SU-DHL-6 (cell line): ENCODE results near the gene PATL2.

Experiments
- H2AFZ ChIP-seq: fragments of 200-600 bp; sonication (generic); 2 replicates; pipeline ENCODE4 v1.6.1; 2014; ENCODE audit warnings: low read depth, mild to moderate bottlenecking, moderate library complexity, mixed read lengths, antibody characterized with exemption, low read length; ENCODE audit not compliant: severe bottlenecking
- H3F3A ChIP-seq: fragments of 200-600 bp; shearing (Covaris generic); 2 replicates; pipeline ENCODE4 v1.6.0; 2016; ENCODE audit warnings: antibody characterized with exemption, mild to moderate bottlenecking; ENCODE audit not compliant: insufficient read depth
- H3K27ac ChIP-seq: fragments of 200-600 bp; sonication (generic); 2 replicates; pipeline ENCODE4 v1.5.1; 2016; ENCODE audit warnings: low read depth, mild to moderate bottlenecking, low read length, moderate library complexity, mixed read lengths
- H3K27me3 ChIP-seq: fragments of 200-600 bp; sonication (generic), shearing (Covaris generic); 2 replicates; pipeline ENCODE4 v1.6.0; 2014; ENCODE audit warnings: mild to moderate bottlenecking, low read length
- H3K36me3 ChIP-seq: fragments of 200-600 bp; sonication (generic); 2 replicates; pipeline ENCODE4 v1.6.1; 2014; ENCODE audit warnings: mild to moderate bottlenecking, low read length, mixed read lengths
- H3K4me2 ChIP-seq: fragments of 300-600, 200-600 bp; shearing (Covaris generic), sonication (generic); 2 replicates; pipeline ENCODE4 v1.6.0; 2014; ENCODE audit warnings: low read length, low read depth, mild to moderate bottlenecking; ENCODE audit not compliant: poor library complexity, severe bottlenecking
- H3K4me3 ChIP-seq: fragments of 200-600 bp; sonication (generic); 2 replicates; pipeline ENCODE4 v1.5.1; 2014; ENCODE audit warnings: antibody characterized with exemption, low read length, mild to moderate bottlenecking, mixed read lengths; ENCODE audit not compliant: insufficient read depth, poor library complexity, severe bottlenecking
- H3K79me2 ChIP-seq: fragments of 200-600 bp; sonication (generic); 2 replicates; pipeline ENCODE4 v1.6.1; 2014; ENCODE audit warnings: mild to moderate bottlenecking, low read length, moderate library complexity; ENCODE audit not compliant: insufficient read depth
- H3K9ac ChIP-seq: fragments of 200-600 bp; sonication (generic); 2 replicates; pipeline ENCODE4 v1.7.0; 2014; ENCODE audit warnings: mild to moderate bottlenecking, low read length
- H3K9me2 ChIP-seq: fragments of 200-600 bp; sonication (generic); replicated peaks from 2 replicates; pipeline ENCODE4 v1.6.1; 2014; ENCODE audit warnings: low read length; ENCODE audit not compliant: insufficient read depth
- H3K9me3 ChIP-seq: fragments of 200-600 bp; sonication (generic); 2 replicates; pipeline ENCODE4 v1.6.1; 2014; ENCODE audit warnings: low read length, mixed read lengths; ENCODE audit not compliant: insufficient read depth
- H4K20me1 ChIP-seq: fragments of 200-600 bp; sonication (generic); 2 replicates; pipeline ENCODE4 v1.6.1; 2014; ENCODE audit warnings: low read depth, mild to moderate bottlenecking, antibody characterized with exemption, low read length, moderate library complexity, mixed read lengths
- CTCF ChIP-seq: fragments of 200-600 bp; sonication (generic); IDR thresholded peaks from one replicate; pipeline ENCODE4 v1.5.1; 2017; ENCODE audit warnings: antibody characterized with exemption, mild to moderate bottlenecking, low read length, moderate library complexity; ENCODE audit not compliant: insufficient read depth, poor library complexity, severe bottlenecking
- EZH2phosphoT487 ChIP-seq: fragments of 200-600 bp; sonication (generic), shearing (Covaris generic); conservative IDR thresholded peaks from 2 replicates; pipeline ENCODE4 v1.6.1; 2018; ENCODE audit warnings: mild to moderate bottlenecking, antibody characterized with exemption, low read length, moderate library complexity, mixed read lengths

The PATL2 gene

GRCh38 chr15:44661576-44661975 is 49.5 kb downstream of the PATL2 start:
- no peak for TF ChIP-seq EZH2phosphoT487
- TF ChIP-seq CTCF, result no peak
- no peaks in the 10 kb centered on the region for H3K9me3 ChIP-seq
- H3K27me3 ChIP-seq, result no peaks in the 10 kb centered on the region
- H3K9ac ChIP-seq, result peak overlapping the region; percentile 93
- peak overlapping the region; percentile 89 for H3K27ac ChIP-seq
- no peaks in the 10 kb centered on the region for H4K20me1 ChIP-seq
- no peaks in the 10 kb centered on the region for H3K9me2 ChIP-seq
- peaks cover 36% of the 10 kb centered on the region for H3F3A ChIP-seq
- peaks cover 19% of the 10 kb centered on the region for H3K79me2 ChIP-seq
- peak overlapping the region; percentile 67 for H3K4me3 ChIP-seq
- H3K4me2 ChIP-seq, result peak overlapping the region; percentile 90
- H3K36me3 ChIP-seq, result peaks cover 7% of the 10 kb centered on the region; the same call in 1 of the 2 replicates
- H2AFZ ChIP-seq, result no peak overlapping the region

- Histone ChIP-seq H2AFZ (no peak overlapping the region), H3K4me3 (no peak overlapping the region), H3K79me2 (peaks cover 19% of the 10 kb centered on the region), H3K9me2 (no peaks in the 10 kb centered on the region), H3K36me3 (peaks cover 21% of the 10 kb centered on the region; the same call in 1 of the 2 replicates), H3K27ac (no peak overlapping the region), H3K27me3 (no peaks in the 10 kb centered on the region), H3K9me3 (no peaks in the 10 kb centered on the region), H3F3A (peaks cover 31% of the 10 kb centered on the region), H3K9ac (no peak overlapping the region), H4K20me1 (no peaks in the 10 kb centered on the region), H3K4me2 (no peak overlapping the region)
- TF ChIP-seq CTCF (no peak), EZH2phosphoT487 (no peak)
Observed at GRCh38 chr15:44659056-44659455, 52.1 kb downstream of the PATL2 start.

- TF ChIP-seq EZH2phosphoT487 (no peak), CTCF (no peak)
Observed at GRCh38 chr15:44657378-44657777, 53.7 kb downstream of the PATL2 start.

GRCh38 chr15:44656913-44657312 is 54.2 kb downstream of the PATL2 start:
- H3K79me2 ChIP-seq, result peaks cover 15% of the 10 kb centered on the region
- no peak overlapping the region for H3K4me2 ChIP-seq
- no peak overlapping the region for H3K27ac ChIP-seq
- H3K36me3 ChIP-seq, result peaks cover 22% of the 10 kb centered on the region; the same call in 1 of the 2 replicates
- H3K9ac ChIP-seq, result no peak overlapping the region
- H3K27me3 ChIP-seq, result no peaks in the 10 kb centered on the region
- no peaks in the 10 kb centered on the region for H3K9me2 ChIP-seq
- H3F3A ChIP-seq, result peaks cover 13% of the 10 kb centered on the region; the same call in 1 of the 2 replicates
- no peak for TF ChIP-seq EZH2phosphoT487
- no peak for TF ChIP-seq CTCF
- H2AFZ ChIP-seq, result no peak overlapping the region
- no peak overlapping the region for H3K4me3 ChIP-seq
- no peaks in the 10 kb centered on the region for H4K20me1 ChIP-seq
- no peaks in the 10 kb centered on the region for H3K9me3 ChIP-seq

More at GRCh38 chr15:44657378-44657777, 53.7 kb downstream of the PATL2 start:
- H3F3A ChIP-seq, result peaks cover 18% of the 10 kb centered on the region; the same call in 1 of the 2 replicates
- no peaks in the 10 kb centered on the region for H3K9me2 ChIP-seq
- H3K27me3 ChIP-seq, result no peaks in the 10 kb centered on the region
- H3K9me3 ChIP-seq, result no peaks in the 10 kb centered on the region
- peaks cover 19% of the 10 kb centered on the region for H3K79me2 ChIP-seq
- no peak overlapping the region for H3K4me3 ChIP-seq
- no peaks in the 10 kb centered on the region for H4K20me1 ChIP-seq
- no peak overlapping the region for H2AFZ ChIP-seq
- H3K9ac ChIP-seq, result no peak overlapping the region
- peaks cover 21% of the 10 kb centered on the region; the same call in 1 of the 2 replicates for H3K36me3 ChIP-seq
- H3K27ac ChIP-seq, result no peak overlapping the region
- H3K4me2 ChIP-seq, result no peak overlapping the region
